Liver (tissue), 9 donors: ENCODE data around the gene SPRY2. TPM values are rescaled to one million over a fixed set of nuclear protein-coding genes. Genes with fewer than 3 reads are reported as not detected.

Experiments used
- DNase-seq: peaks from one replicate; pipeline ENCODE4 v3.0.0-alpha.2; 2017; ENCODE audit warnings: low spot score
- H3K27ac ChIP-seq, 2 donors: one replicate each; pipeline ENCODE4 v1.7.0; 2013; ENCODE audit warnings: inconsistent platforms in 2 of 2, low read length in 2 of 2, control low read depth in 1 of 2, low read depth in 1 of 2, mild to moderate bottlenecking in 1 of 2
- H3K27me3 ChIP-seq, 4 donors: one replicate each; pipeline versions ENCODE4 v1.6.1 to v1.7.0; 2013; ENCODE audit warnings: low read length in 3 of 4, inconsistent platforms in 1 of 4, mild to moderate bottlenecking in 1 of 4, moderate library complexity in 1 of 4; ENCODE audit not compliant: control insufficient read depth in 4 of 4, insufficient read depth in 4 of 4
- H3K36me3 ChIP-seq, 4 donors: one replicate each; pipeline versions ENCODE4 v1.6.1 to v1.7.0; 2013; ENCODE audit warnings: low read length in 3 of 4, mild to moderate bottlenecking in 3 of 4, low read depth in 1 of 4, moderate library complexity in 1 of 4; ENCODE audit not compliant: control insufficient read depth in 4 of 4, insufficient read depth in 3 of 4
- H3K4me1 ChIP-seq, 4 donors: one replicate each; pipeline versions ENCODE4 v1.6.1 to v1.7.0; 2013; ENCODE audit warnings: low read length in 3 of 4, mild to moderate bottlenecking in 3 of 4, moderate library complexity in 1 of 4; ENCODE audit not compliant: control insufficient read depth in 4 of 4, insufficient read depth in 4 of 4
- H3K4me3 ChIP-seq, 3 donors: one replicate each; pipeline versions ENCODE4 v1.6.1 to v1.7.0; 2013; ENCODE audit warnings: low read length in 3 of 3, control low read depth in 1 of 3, low read depth in 1 of 3, mild to moderate bottlenecking in 1 of 3
- H3K9ac ChIP-seq, 2 donors: one replicate each; pipeline ENCODE4 v1.7.0; 2013; ENCODE audit warnings: low read length in 2 of 2, mild to moderate bottlenecking in 2 of 2, moderate library complexity in 2 of 2, control low read depth in 1 of 2, low read depth in 1 of 2
- H3K9me3 ChIP-seq, 4 donors: one replicate each; pipeline versions ENCODE4 v1.6.1 to v1.7.0; 2013; ENCODE audit warnings: low read length in 3 of 4; ENCODE audit not compliant: control insufficient read depth in 4 of 4
- ATF3 ChIP-seq: IDR thresholded peaks from 2 replicates; pipeline ENCODE4 v1.6.1; 2016; ENCODE audit warnings: antibody characterized with exemption
- CTCF ChIP-seq: fragments of 150-350 bp; IDR thresholded peaks from 2 replicates; pipeline ENCODE4 v1.5.1; 2017; ENCODE audit warnings: improper control_type of control experiment, low read depth, low read length; ENCODE audit not compliant: missing input control
- EGR1 ChIP-seq, 2 donors: IDR thresholded peaks; 2 replicates each; pipeline ENCODE4 v1.6.1; 2016 to 2018; ENCODE audit warnings: antibody characterized with exemption in 2 of 2, low read depth in 2 of 2
- FOXA1 ChIP-seq: IDR thresholded peaks from 2 replicates; pipeline ENCODE4 v1.6.1; 2016; ENCODE audit warnings: antibody characterized with exemption
- FOXA2 ChIP-seq: IDR thresholded peaks from 2 replicates; pipeline ENCODE4 v1.6.1; 2016; ENCODE audit warnings: antibody characterized with exemption
- GABPA ChIP-seq, 2 donors: IDR thresholded peaks in 1 of 2; conservative IDR thresholded peaks in 1 of 2; 2 replicates each; pipeline ENCODE4 v1.6.1; 2016; ENCODE audit warnings: antibody characterized with exemption in 2 of 2, mild to moderate bottlenecking in 1 of 2, moderate library complexity in 1 of 2
- HNF4A ChIP-seq, 2 donors: conservative IDR thresholded peaks; 2 replicates each; pipeline ENCODE4 v1.6.1; 2016; ENCODE audit warnings: antibody characterized with exemption in 2 of 2, mild to moderate bottlenecking in 2 of 2
- HNF4G ChIP-seq: IDR thresholded peaks from 2 replicates; pipeline ENCODE4 v1.6.1; 2016; ENCODE audit warnings: antibody characterized with exemption
- JUND ChIP-seq, 2 donors: IDR thresholded peaks; 2 replicates each; pipeline ENCODE4 v1.6.1; 2016; ENCODE audit warnings: antibody characterized with exemption in 2 of 2
- MAX ChIP-seq: IDR thresholded peaks from 2 replicates; pipeline ENCODE4 v1.6.1; 2016; ENCODE audit warnings: antibody characterized with exemption
- NR2F2 ChIP-seq: IDR thresholded peaks from 2 replicates; pipeline ENCODE4 v1.6.1; 2016; ENCODE audit warnings: antibody characterized with exemption
- RAD21 ChIP-seq, 2 donors: IDR thresholded peaks; 2 replicates each; pipeline ENCODE4 v1.6.1; 2016; ENCODE audit warnings: antibody characterized with exemption in 2 of 2, mild to moderate bottlenecking in 2 of 2
- REST ChIP-seq: IDR thresholded peaks from 2 replicates; pipeline ENCODE4 v1.6.1; 2016; ENCODE audit warnings: antibody characterized with exemption, mild to moderate bottlenecking
- RXRA ChIP-seq, 2 donors: IDR thresholded peaks; 2 replicates each; pipeline ENCODE4 v1.6.1; 2017 to 2018; ENCODE audit warnings: antibody characterized with exemption in 2 of 2, mild to moderate bottlenecking in 1 of 2
- SP1 ChIP-seq: IDR thresholded peaks from 2 replicates; pipeline ENCODE4 v1.6.1; 2018; ENCODE audit warnings: antibody characterized with exemption, mild to moderate bottlenecking
- TAF1 ChIP-seq: conservative IDR thresholded peaks from 2 replicates; pipeline ENCODE4 v1.6.1; 2016; ENCODE audit warnings: antibody characterized with exemption, mild to moderate bottlenecking
- YY1 ChIP-seq: IDR thresholded peaks from 2 replicates; pipeline ENCODE4 v1.6.1; 2016; ENCODE audit warnings: antibody characterized with exemption, mild to moderate bottlenecking
- ZBTB33 ChIP-seq: IDR thresholded peaks from 2 replicates; pipeline ENCODE4 v1.6.1; 2016; ENCODE audit warnings: antibody characterized with exemption
- WGBS: extraction: QIAGEN DNeasy Blood & Tissue Kit; methylation state at CpG from one replicate; pipeline ENCODE4 v1.1.7; 2013; 5-methylcytosine and 5-hydroxymethylcytosine counted together
- polyA plus RNA-seq, 2 donors: library from polyadenylated mRNA; stranded (reverse) in 1 of 2; unstranded in 1 of 2; fragments of 200-250 nt in 1 of 2; fragments of >200 nt in 1 of 2; fragmentation: Nextera tagmentation in 1 of 2; extraction: Ambion mirVana in 1 of 2; gene quantifications; one replicate each; pipeline versions ENCODE4 v1.2.1 to v1.2.3, GENCODE V29; 2013 to 2015
- total RNA-seq, 2 donors: library from RNA; depleted of rRNA; stranded (reverse); fragments of >200 nt; gene quantifications; one replicate each; pipeline ENCODE4 v1.2.3, GENCODE V29; 2014
- donor health status: healthy.
- donor health status: healthy.
- donor health status: healthy.
- donor health status: healthy.
- donor health status: healthy.

Gene SPRY2
- total and polyA plus RNA-seq, 4 donors: 4.8 to 20.1 (median 9.1) TPM

- H3K9ac ChIP-seq: no peak overlapping the region
- no peak for TF ChIP-seq JUND (IDR thresholded peaks at IDR 0.05)
- TF ChIP-seq HNF4A (conservative IDR thresholded peaks at IDR 0.05): no peak
- TF ChIP-seq TAF1: no peak
- TF ChIP-seq HNF4G: no peak
- TF ChIP-seq RXRA (IDR thresholded peaks at IDR 0.05): no peak
- TF ChIP-seq GABPA (IDR thresholded peaks at IDR 0.05 in 1 of 2, conservative IDR thresholded peaks at IDR 0.05 in 1 of 2): no peak
- no peak for TF ChIP-seq EGR1 (IDR thresholded peaks at IDR 0.05; ENCODE audit: low read depth in 2 of 2)
- no peak for TF ChIP-seq FOXA1
- no peak for TF ChIP-seq RAD21 (IDR thresholded peaks at IDR 0.05)
- no peak for TF ChIP-seq REST
- no peak for TF ChIP-seq MAX
- no peak overlapping the region for H3K27ac ChIP-seq
- no peak overlapping the region for H3K4me3 ChIP-seq
- WGBS: 89% methylated on average over 7 of the region's 7 CpGs
- DNase-seq: no peak
- no peaks in the 10 kb centered on the region for H3K9me3 ChIP-seq
- no peaks in the 10 kb centered on the region for H3K4me1 ChIP-seq
- H3K36me3 ChIP-seq: no peaks in the 10 kb centered on the region
- no peaks in the 10 kb centered on the region for H3K27me3 ChIP-seq
Observed at GRCh38 chr13:80388506-80388905, 47.6 kb upstream of the SPRY2 start.

GRCh38 chr13:80386592-80386991 lies 45.7 kb upstream of the SPRY2 start:
- TF ChIP-seq HNF4G (no peak), JUND (IDR thresholded peaks at IDR 0.05) (no peak), NR2F2 (no peak), EGR1 (IDR thresholded peaks at IDR 0.05; ENCODE audit: low read depth in 2 of 2) (no peak), RXRA (IDR thresholded peaks at IDR 0.05) (no peak), FOXA2 (no peak), TAF1 (no peak)
- Histone ChIP-seq H3K27ac (no peak overlapping the region), H3K27me3 (no peaks in the 10 kb centered on the region), H3K4me1 (no peaks in the 10 kb centered on the region), H3K9ac (no peak overlapping the region), H3K9me3 (no peaks in the 10 kb centered on the region), H3K4me3 (no peak overlapping the region), H3K36me3 (no peaks in the 10 kb centered on the region)
- no peak for DNase-seq

- Histone ChIP-seq H3K36me3 (no peaks in the 10 kb centered on the region), H3K9me3 (no peaks in the 10 kb centered on the region), H3K27me3 (no peaks in the 10 kb centered on the region), H3K4me1 (no peaks in the 10 kb centered on the region), H3K9ac (no peak overlapping the region), H3K27ac (no peak overlapping the region), H3K4me3 (no peak overlapping the region)
- DNase-seq: no peak
- no peak for TF ChIP-seq EGR1 (IDR thresholded peaks at IDR 0.05; ENCODE audit: low read depth in 2 of 2)
- no peak for TF ChIP-seq YY1
- TF ChIP-seq CTCF: no peak
- TF ChIP-seq NR2F2: no peak
- no peak for TF ChIP-seq RXRA (IDR thresholded peaks at IDR 0.05)
- no peak for TF ChIP-seq FOXA2
- TF ChIP-seq ZBTB33: no peak
- no peak for TF ChIP-seq ATF3
- no peak for TF ChIP-seq SP1
- TF ChIP-seq HNF4G: no peak
- no peak for TF ChIP-seq FOXA1
- no peak for TF ChIP-seq RAD21 (IDR thresholded peaks at IDR 0.05)
- no peak for TF ChIP-seq MAX
- no peak for TF ChIP-seq GABPA (IDR thresholded peaks at IDR 0.05 in 1 of 2, conservative IDR thresholded peaks at IDR 0.05 in 1 of 2)
- TF ChIP-seq HNF4A (conservative IDR thresholded peaks at IDR 0.05): no peak
Observed at GRCh38 chr13:80386002-80386401, 45.1 kb upstream of the SPRY2 start.
